NCI-H345 treated with DMSO at 0.1 percent for 48 hours (cell line): ENCODE measurements around the gene EXOC1L.
"Not testable (repeated sequence)": the region's sequence is repeated elsewhere in the genome, so short reads cannot be mapped to it uniquely, and the experiment has no call there.

ENCODE experiments used
- DNase-seq: peaks from one replicate; lab custom pipeline; 2025; ENCODE audit not compliant: unreplicated experiment; lab: John Stamatoyannopoulos, UW

Gene EXOC1L

GRCh38 chr4:55837903-55838302, 18.3 kb downstream of the EXOC1L start:
- no peak for DNase-seq

GRCh38 chr4:55838356-55838755, 18.8 kb downstream of the EXOC1L start:
- DNase-seq, result no peak

GRCh38 chr4:55838952-55839351, 19.4 kb downstream of the EXOC1L start:
- no peak for DNase-seq

- DNase-seq, result no peak
These were observed 21.4 kb downstream of the EXOC1L start for GRCh38 chr4:55840956-55841355.

- DNase-seq, result peak; percentile 2
These were observed 22.0 kb downstream of the EXOC1L start for GRCh38 chr4:55841373-55842239.

- DNase-seq, result not testable (repeated sequence)
These were observed 22.7 kb downstream of the EXOC1L start for GRCh38 chr4:55842312-55842711.

- no peak for DNase-seq
These were observed 30.1 kb downstream of the EXOC1L start for GRCh38 chr4:55849724-55850123.

GRCh38 chr4:55851885-55852284, 32.3 kb downstream of the EXOC1L start:
- DNase-seq, result no peak

- DNase-seq, result peak; percentile 80
These were observed 34.0 kb downstream of the EXOC1L start, which contains the start of gene EXOC1 for GRCh38 chr4:55853484-55854046. Gene EXOC1 (plus strand): TSS chr4:55853648. CDS start chr4:55858324, 4,676 bp downstream.

- DNase-seq, result no peak
These were observed 34.5 kb downstream of the EXOC1L start for GRCh38 chr4:55854129-55854528.

- DNase-seq, result no peak
These were observed 38.0 kb downstream of the EXOC1L start for GRCh38 chr4:55857586-55857985.

- no peak for DNase-seq
These were observed 40.1 kb downstream of the EXOC1L start for GRCh38 chr4:55859711-55860110.

- DNase-seq, result no peak
These were observed 45.1 kb downstream of the EXOC1L start for GRCh38 chr4:55864577-55865223.

GRCh38 chr4:55865228-55865806, 45.7 kb downstream of the EXOC1L start:
- no peak for DNase-seq

GRCh38 chr4:55866290-55866907, 46.8 kb downstream of the EXOC1L start:
- DNase-seq, result no peak

GRCh38 chr4:55866973-55867574, 47.5 kb downstream of the EXOC1L start:
- peak; percentile 29 for DNase-seq

- DNase-seq, result no peak
These were observed 49.0 kb downstream of the EXOC1L start for GRCh38 chr4:55868581-55869090.

GRCh38 chr4:55871299-55871800, 51.8 kb downstream of the EXOC1L start:
- no peak for DNase-seq

GRCh38 chr4:55874831-55875230, 55.2 kb downstream of the EXOC1L start:
- DNase-seq, result no peak

- no peak for DNase-seq
These were observed 56.8 kb downstream of the EXOC1L start for GRCh38 chr4:55876387-55876786.
